Trophoblast cell (in vitro differentiated cells and primary cell): ENCODE results near the gene RABGAP1.

Experiments used
- DNase-seq, 2 donors: peaks; one replicate each; pipeline ENCODE4 v3.0.0-alpha.2; 2016
- H2AFZ ChIP-seq: 2 replicates; pipeline ENCODE4 v1.6.1; 2013; ENCODE audit warnings: low read length, moderate library complexity, mild to moderate bottlenecking; ENCODE audit not compliant: insufficient read depth, poor library complexity
- H2AK5ac ChIP-seq: 2 replicates; pipeline ENCODE4 v1.6.1; 2013; ENCODE audit warnings: mild to moderate bottlenecking, low read length
- H2BK120ac ChIP-seq: 2 replicates; pipeline ENCODE4 v1.6.1; 2013; ENCODE audit warnings: low read length, mild to moderate bottlenecking, moderate library complexity; ENCODE audit not compliant: insufficient read depth, poor library complexity
- H2BK12ac ChIP-seq: 2 replicates; pipeline ENCODE4 v1.6.1; 2013; ENCODE audit warnings: mild to moderate bottlenecking, low read length, moderate library complexity
- H2BK5ac ChIP-seq: 2 replicates; pipeline ENCODE4 v1.6.1; 2013; ENCODE audit warnings: low read length, low read depth, moderate library complexity, mild to moderate bottlenecking; ENCODE audit not compliant: poor library complexity
- H3K14ac ChIP-seq: 2 replicates; pipeline ENCODE4 v1.6.1; 2013; ENCODE audit warnings: mild to moderate bottlenecking, low read length
- H3K18ac ChIP-seq: 2 replicates; pipeline ENCODE4 v1.6.1; 2013; ENCODE audit warnings: mild to moderate bottlenecking, low read length
- H3K23ac ChIP-seq: 2 replicates; pipeline ENCODE4 v1.6.1; 2013; ENCODE audit warnings: low read length
- H3K27ac ChIP-seq: 2 replicates; pipeline ENCODE4 v1.5.1; 2013; ENCODE audit warnings: low read depth, mild to moderate bottlenecking, inconsistent platforms, low read length, moderate library complexity
- H3K27me3 ChIP-seq: 2 replicates; pipeline ENCODE4 v1.6.1; 2013; ENCODE audit warnings: inconsistent platforms, mild to moderate bottlenecking, low read length, moderate library complexity; ENCODE audit not compliant: insufficient read depth
- H3K36me3 ChIP-seq, 2 experiments: 1 replicate in 1 of 2; 2 replicates in 1 of 2; pipeline ENCODE4 v1.6.1; 2013; ENCODE audit warnings: low read length in 2 of 2, mild to moderate bottlenecking in 2 of 2, moderate library complexity in 1 of 2; ENCODE audit not compliant: insufficient read depth in 2 of 2, control insufficient read depth in 1 of 2
- H3K4ac ChIP-seq: 2 replicates; pipeline ENCODE4 v1.6.1; 2013; ENCODE audit warnings: low read depth, mild to moderate bottlenecking, low read length, moderate library complexity
- H3K4me1 ChIP-seq, 2 experiments: 1 replicate in 1 of 2; 2 replicates in 1 of 2; pipeline ENCODE4 v1.6.1; 2013; ENCODE audit warnings: low read length in 2 of 2, mild to moderate bottlenecking in 2 of 2, moderate library complexity in 1 of 2; ENCODE audit not compliant: insufficient read depth in 2 of 2, control insufficient read depth in 1 of 2
- H3K4me2 ChIP-seq: 2 replicates; pipeline ENCODE4 v1.6.1; 2013; ENCODE audit warnings: inconsistent platforms, mild to moderate bottlenecking, low read length, moderate library complexity
- H3K4me3 ChIP-seq: 2 replicates; pipeline ENCODE4 v1.5.1; 2013; ENCODE audit warnings: mild to moderate bottlenecking, low read depth, low read length, inconsistent platforms
- H3K79me1 ChIP-seq: one replicate; pipeline ENCODE4 v1.6.1; 2013; ENCODE audit warnings: low read length
- H3K79me2 ChIP-seq: 2 replicates; pipeline ENCODE4 v1.6.1; 2013; ENCODE audit warnings: low read length, mild to moderate bottlenecking; ENCODE audit not compliant: control insufficient read depth, insufficient read depth, poor library complexity
- H3K9ac ChIP-seq: 2 replicates; pipeline ENCODE4 v1.6.1; 2013; ENCODE audit warnings: mild to moderate bottlenecking, low read length
- H3K9me3 ChIP-seq: 2 replicates; pipeline ENCODE4 v1.6.1; 2013; ENCODE audit warnings: low read depth, mild to moderate bottlenecking, control low read depth, inconsistent platforms, low read length; ENCODE audit not compliant: insufficient read depth
- H4K12ac ChIP-seq: 2 replicates; pipeline ENCODE4 v1.6.1; 2013; ENCODE audit warnings: low read depth, mild to moderate bottlenecking, low read length, moderate library complexity
- H4K8ac ChIP-seq: 2 replicates; pipeline ENCODE4 v1.6.1; 2013; ENCODE audit warnings: low read depth, mild to moderate bottlenecking, low read length, moderate library complexity
- H4K91ac ChIP-seq: one replicate; pipeline ENCODE4 v1.6.1; 2013; ENCODE audit warnings: low read depth, mild to moderate bottlenecking, low read length, moderate library complexity
- WGBS: extraction: QIAGEN DNeasy Blood & Tissue Kit; methylation state at CpG from one replicate; pipeline ENCODE4 v1.1.7; 2013; ENCODE audit warnings: missing lambda C conversion rate; ENCODE audit not compliant: insufficient read length, insufficient coverage; ENCODE audit errors: extremely low coverage; 5-methylcytosine and 5-hydroxymethylcytosine counted together

The RABGAP1 gene

DNA sequence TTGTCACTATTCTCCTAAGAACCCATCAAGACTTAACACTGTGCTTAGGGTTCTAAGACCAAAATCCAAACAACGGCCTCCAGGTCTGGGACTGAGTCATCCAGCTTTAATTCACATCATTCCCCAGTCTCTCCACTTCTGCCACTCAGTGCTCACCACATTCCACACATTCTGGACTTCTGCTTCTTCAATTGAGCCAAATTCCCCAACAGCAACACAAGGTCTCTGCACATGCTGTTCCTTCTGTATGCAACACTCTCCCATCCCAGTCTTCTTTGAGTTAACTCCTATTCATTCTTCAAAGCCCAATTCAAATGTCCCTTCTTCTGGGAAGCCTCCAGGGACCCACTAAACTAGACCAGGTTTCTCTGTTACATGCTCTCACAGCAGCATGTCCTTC lies 190.4 kb downstream of the RABGAP1 start:
- WGBS: no CpG with 5 or more reads among the region's 1 CpG
- Histone ChIP-seq H3K4me3 (no peak overlapping the region), H2BK5ac (no peak overlapping the region)

DNA sequence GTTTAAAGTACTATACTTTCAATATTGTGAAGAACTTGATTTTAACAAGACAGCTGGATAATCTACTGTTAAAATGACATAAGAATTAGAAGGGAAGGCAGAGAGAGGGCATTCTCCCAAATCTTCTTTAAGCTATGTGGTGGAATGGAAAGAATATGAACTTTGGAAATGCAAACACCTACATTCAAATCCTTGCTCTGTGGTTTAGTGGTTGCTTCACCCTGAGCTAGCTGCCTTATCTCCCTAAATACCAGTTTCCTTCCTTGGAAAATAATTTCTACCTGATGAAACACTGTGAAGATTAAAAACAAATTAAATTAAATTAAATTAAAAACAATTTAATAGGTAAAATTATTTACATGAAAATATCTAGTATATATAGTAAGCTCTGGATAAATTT lies 191.2 kb downstream of the RABGAP1 start:
- Histone ChIP-seq H3K9me3 (no peaks in the 10 kb centered on the region), H4K8ac (no peak overlapping the region), H2AFZ (no peak overlapping the region), H2AK5ac (no peak overlapping the region), H3K4me2 (no peak overlapping the region), H2BK120ac (no peak overlapping the region), H3K27me3 (no peaks in the 10 kb centered on the region), H4K91ac (no peak overlapping the region), H3K9ac (no peak overlapping the region), H3K36me3 (peaks cover 4 to 6% of the 10 kb centered on the region in 2 experiments), H4K12ac (no peak overlapping the region), H2BK5ac (no peak overlapping the region), H2BK12ac (no peak overlapping the region), H3K27ac (no peak overlapping the region), H3K4ac (no peak overlapping the region), H3K79me2 (no peaks in the 10 kb centered on the region), H3K79me1 (no peaks in the 10 kb centered on the region), H3K14ac (no peak overlapping the region), H3K18ac (no peak overlapping the region), H3K4me1 (peaks cover 5 to 6% of the 10 kb centered on the region in 2 experiments), H3K23ac (no peak overlapping the region), H3K4me3 (no peak overlapping the region)
- no peak for DNase-seq

More for the DNA sequence above, 190.4 kb downstream of the RABGAP1 start:
- Histone ChIP-seq H2AK5ac (no peak overlapping the region), H3K4me1 (peaks cover 5 to 6% of the 10 kb centered on the region in 2 experiments), H3K18ac (no peak overlapping the region), H4K8ac (no peak overlapping the region), H3K27me3 (no peaks in the 10 kb centered on the region), H3K9me3 (no peaks in the 10 kb centered on the region), H3K79me1 (no peaks in the 10 kb centered on the region), H3K14ac (no peak overlapping the region), H4K91ac (no peak overlapping the region), H2BK120ac (no peak overlapping the region), H3K79me2 (no peaks in the 10 kb centered on the region), H4K12ac (no peak overlapping the region), H2AFZ (no peak overlapping the region), H3K4me2 (no peak overlapping the region), H3K9ac (no peak overlapping the region), H2BK12ac (no peak overlapping the region), H3K4ac (no peak overlapping the region), H3K23ac (peak overlapping the region; percentile 23), H3K36me3 (peaks cover 4 to 6% of the 10 kb centered on the region in 2 experiments), H3K27ac (no peak overlapping the region)
- peak; percentile 16 to 46 for DNase-seq

DNA sequence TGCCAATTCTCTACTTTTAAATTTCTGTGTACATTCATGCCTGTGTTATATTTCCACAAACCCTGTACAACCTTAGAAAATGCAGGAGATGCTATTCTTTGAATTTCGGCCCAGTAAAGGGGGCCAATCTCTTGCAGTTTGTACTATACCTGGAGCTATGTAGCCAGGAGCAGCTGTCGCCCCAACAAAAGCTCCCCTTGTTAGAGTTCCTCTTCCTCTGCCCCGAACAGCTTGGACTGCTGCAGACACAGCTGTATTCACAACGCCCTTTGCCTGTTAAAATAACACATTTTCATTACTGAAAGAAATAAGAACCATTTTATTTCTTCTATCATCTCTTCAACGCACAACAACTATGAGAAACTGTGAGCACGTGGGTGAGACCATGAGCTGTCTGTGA lies 191.9 kb downstream of the RABGAP1 start:
- no peak overlapping the region for H3K14ac ChIP-seq
- no peak overlapping the region for H3K4me3 ChIP-seq
- H3K4me2 ChIP-seq: no peak overlapping the region
- no peak overlapping the region for H2BK120ac ChIP-seq
- H2BK12ac ChIP-seq: no peak overlapping the region
- peaks cover 5 to 6% of the 10 kb centered on the region in 2 experiments for H3K4me1 ChIP-seq
- DNase-seq: no peak
- H4K91ac ChIP-seq: no peak overlapping the region
- no peaks in the 10 kb centered on the region for H3K27me3 ChIP-seq
- H3K4ac ChIP-seq: no peak overlapping the region
- WGBS: 100% methylated on average over 1 of the region's 6 CpGs
- no peaks in the 10 kb centered on the region for H3K79me2 ChIP-seq
- no peak overlapping the region for H3K18ac ChIP-seq
- H3K23ac ChIP-seq: no peak overlapping the region
- no peak overlapping the region for H4K12ac ChIP-seq
- no peak overlapping the region for H2AFZ ChIP-seq
- H3K27ac ChIP-seq: no peak overlapping the region
- H3K9ac ChIP-seq: no peak overlapping the region
- no peak overlapping the region for H2AK5ac ChIP-seq
- no peak overlapping the region for H4K8ac ChIP-seq
- no peaks in the 10 kb centered on the region for H3K79me1 ChIP-seq
- H2BK5ac ChIP-seq: no peak overlapping the region
- no peaks in the 10 kb centered on the region for H3K9me3 ChIP-seq
- H3K36me3 ChIP-seq: peaks cover 2 to 4% of the 10 kb centered on the region in 2 experiments

DNA sequence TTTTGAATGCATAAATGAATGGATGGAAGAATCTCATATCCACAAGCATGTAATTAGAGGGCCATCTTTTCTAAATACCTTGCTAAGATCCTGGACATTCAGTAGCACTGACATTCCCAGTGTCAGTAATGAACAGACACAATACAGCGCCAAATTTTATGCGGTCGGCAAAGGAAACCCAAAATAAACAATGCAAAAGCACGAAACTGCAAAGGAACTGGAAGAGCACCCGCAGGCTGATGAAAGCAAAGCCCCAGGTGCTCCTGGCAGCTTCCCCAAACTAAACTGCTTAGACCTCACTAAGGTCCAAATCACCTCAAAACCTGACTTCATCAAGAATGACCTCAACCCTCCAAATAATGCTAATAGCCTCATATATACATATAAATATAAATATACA lies 194.6 kb downstream of the RABGAP1 start:
- no peak for DNase-seq
- Histone ChIP-seq H2AK5ac (no peak overlapping the region), H3K9me3 (no peaks in the 10 kb centered on the region), H3K4me2 (no peak overlapping the region), H3K4me3 (no peak overlapping the region), H3K18ac (no peak overlapping the region), H3K4ac (no peak overlapping the region), H3K9ac (no peak overlapping the region), H3K14ac (no peak overlapping the region), H4K12ac (no peak overlapping the region), H4K8ac (no peak overlapping the region), H3K27ac (no peak overlapping the region), H3K79me1 (no peaks in the 10 kb centered on the region), H3K36me3 (no peaks in the 10 kb centered on the region), H4K91ac (no peak overlapping the region), H2AFZ (no peak overlapping the region), H3K4me1 (peaks cover 5 to 6% of the 10 kb centered on the region in 2 experiments), H3K27me3 (no peaks in the 10 kb centered on the region), H3K79me2 (no peaks in the 10 kb centered on the region), H2BK12ac (no peak overlapping the region), H3K23ac (no peak overlapping the region), H2BK5ac (no peak overlapping the region), H2BK120ac (no peak overlapping the region)
- WGBS: no CpG with 5 or more reads among the region's 5 CpGs
